HFF-Myc (cell line): Measurements from ENCODE around the gene CCL19.
A peak's percentile ranks its signal among the peaks of the same experiment; 100 is the strongest.

Source experiments
- DNase-seq: peaks from one replicate; pipeline ENCODE4 v3.0.0-alpha.2; 2011; ENCODE audit warnings: low read depth; ENCODE audit errors: extremely low read depth
- H3K4me3 ChIP-seq: replicated peaks from 2 replicates; pipeline ENCODE4 v1.5.1; 2011; ENCODE audit warnings: low read depth, mild to moderate bottlenecking, control low read depth, low read length
- TF ChIP-seq, protein P1 (sequence below): IDR thresholded peaks from 2 replicates; pipeline ENCODE4 v1.5.1; 2012; ENCODE audit warnings: mild to moderate bottlenecking, low read depth, low read length, control low read depth; ENCODE audit errors: missing control alignments

The CCL19 gene

DNA sequence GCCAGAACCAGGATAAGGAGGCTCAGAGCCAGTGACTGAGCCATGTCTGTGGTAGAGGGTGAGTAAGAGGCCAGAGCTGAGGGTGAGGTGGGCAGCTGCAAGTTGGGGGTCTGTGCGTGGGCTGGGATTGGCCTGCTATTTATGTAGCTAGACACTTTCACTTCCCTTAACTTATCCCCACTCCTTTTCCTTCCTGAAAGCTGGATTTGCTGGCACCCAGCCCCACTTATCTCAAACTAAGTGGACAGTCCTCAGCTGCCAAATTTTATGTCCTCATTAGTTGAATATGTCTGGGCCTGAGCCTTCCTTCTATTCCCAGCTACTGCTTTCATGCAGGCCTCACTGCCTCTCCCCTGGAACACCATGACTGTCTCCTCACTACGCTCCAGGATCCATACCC is 18.9 kb upstream of the CCL19 start, which contains the start of gene CCL21:
Gene CCL21 (minus strand): TSS at position 114 of the 400 bp plus-strand sequence. CDS start 70 bp downstream, at position 44.
- DNase-seq, result no peak
- H3K4me3 ChIP-seq, result no peak within 1 kb of the TSS

DNA sequence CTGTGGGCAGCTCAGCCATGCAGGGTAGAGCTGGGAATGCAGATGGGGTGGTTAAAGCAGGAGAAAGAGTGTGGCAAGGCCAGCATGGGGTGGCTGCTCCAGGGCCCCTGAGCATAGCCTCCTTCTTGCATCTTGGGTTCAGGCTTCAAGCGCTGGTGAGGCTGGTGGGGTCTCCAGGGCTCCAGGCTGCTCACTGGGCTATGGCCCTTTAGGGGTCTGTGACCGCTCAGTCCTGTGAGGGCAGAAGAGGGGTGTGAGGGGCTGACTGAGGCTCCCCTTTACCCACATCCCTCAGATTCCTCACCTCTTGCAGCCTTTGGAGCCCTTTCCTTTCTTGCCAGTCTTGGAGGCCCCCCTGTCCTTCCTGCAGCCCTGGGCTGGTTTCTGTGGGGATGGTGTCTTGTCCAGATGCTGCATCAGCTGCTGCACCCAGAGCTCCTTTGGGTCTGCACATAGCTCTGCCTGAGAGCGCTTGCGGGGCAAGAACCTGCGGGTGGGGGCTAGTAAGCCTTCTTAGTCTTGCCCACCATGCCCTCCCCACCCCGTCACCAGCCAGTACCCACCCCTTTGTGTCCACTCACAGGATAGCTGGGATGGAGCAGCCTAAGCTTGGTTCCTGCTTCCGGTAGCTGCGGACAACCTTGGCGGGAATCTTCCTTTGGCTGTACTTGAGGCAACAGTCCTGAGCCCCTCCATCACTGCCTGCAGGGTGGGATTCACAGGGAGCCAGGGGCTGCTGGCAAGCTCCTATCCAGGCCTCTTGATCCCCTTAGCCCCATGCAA is 18.3 kb upstream of the CCL19 start:
- H3K4me3 ChIP-seq, result no peak overlapping the region
- no peak for DNase-seq
- TF ChIP-seq, protein P1, sequence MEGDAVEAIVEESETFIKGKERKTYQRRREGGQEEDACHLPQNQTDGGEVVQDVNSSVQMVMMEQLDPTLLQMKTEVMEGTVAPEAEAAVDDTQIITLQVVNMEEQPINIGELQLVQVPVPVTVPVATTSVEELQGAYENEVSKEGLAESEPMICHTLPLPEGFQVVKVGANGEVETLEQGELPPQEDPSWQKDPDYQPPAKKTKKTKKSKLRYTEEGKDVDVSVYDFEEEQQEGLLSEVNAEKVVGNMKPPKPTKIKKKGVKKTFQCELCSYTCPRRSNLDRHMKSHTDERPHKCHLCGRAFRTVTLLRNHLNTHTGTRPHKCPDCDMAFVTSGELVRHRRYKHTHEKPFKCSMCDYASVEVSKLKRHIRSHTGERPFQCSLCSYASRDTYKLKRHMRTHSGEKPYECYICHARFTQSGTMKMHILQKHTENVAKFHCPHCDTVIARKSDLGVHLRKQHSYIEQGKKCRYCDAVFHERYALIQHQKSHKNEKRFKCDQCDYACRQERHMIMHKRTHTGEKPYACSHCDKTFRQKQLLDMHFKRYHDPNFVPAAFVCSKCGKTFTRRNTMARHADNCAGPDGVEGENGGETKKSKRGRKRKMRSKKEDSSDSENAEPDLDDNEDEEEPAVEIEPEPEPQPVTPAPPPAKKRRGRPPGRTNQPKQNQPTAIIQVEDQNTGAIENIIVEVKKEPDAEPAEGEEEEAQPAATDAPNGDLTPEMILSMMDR, result no peak

More for the DNA sequence above, 18.9 kb upstream of the CCL19 start, which contains the start of gene CCL21:
- TF ChIP-seq, protein P1, result no peak

DNA sequence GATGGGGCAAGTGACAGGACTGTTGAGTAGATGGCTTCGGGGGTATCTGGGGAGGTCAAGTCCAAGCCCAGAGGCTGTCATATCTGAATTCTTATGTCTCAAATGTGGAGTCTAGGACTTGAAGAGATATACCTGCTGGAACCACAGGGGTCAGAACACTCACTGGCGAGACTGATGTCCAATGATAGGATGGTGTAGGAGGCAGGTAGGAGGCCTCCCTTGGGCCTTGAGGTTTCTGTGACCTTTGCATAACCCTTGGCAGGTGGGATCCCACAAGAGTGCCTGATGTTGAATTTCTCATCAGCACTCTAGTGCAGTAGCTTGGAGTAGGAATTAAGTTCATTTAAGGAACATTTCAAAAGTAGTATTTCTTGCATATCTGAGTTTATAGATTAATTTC is 16.1 kb upstream of the CCL19 start:
- no peak overlapping the region for H3K4me3 ChIP-seq
- TF ChIP-seq, protein P1, result no peak
- DNase-seq, result no peak

DNA sequence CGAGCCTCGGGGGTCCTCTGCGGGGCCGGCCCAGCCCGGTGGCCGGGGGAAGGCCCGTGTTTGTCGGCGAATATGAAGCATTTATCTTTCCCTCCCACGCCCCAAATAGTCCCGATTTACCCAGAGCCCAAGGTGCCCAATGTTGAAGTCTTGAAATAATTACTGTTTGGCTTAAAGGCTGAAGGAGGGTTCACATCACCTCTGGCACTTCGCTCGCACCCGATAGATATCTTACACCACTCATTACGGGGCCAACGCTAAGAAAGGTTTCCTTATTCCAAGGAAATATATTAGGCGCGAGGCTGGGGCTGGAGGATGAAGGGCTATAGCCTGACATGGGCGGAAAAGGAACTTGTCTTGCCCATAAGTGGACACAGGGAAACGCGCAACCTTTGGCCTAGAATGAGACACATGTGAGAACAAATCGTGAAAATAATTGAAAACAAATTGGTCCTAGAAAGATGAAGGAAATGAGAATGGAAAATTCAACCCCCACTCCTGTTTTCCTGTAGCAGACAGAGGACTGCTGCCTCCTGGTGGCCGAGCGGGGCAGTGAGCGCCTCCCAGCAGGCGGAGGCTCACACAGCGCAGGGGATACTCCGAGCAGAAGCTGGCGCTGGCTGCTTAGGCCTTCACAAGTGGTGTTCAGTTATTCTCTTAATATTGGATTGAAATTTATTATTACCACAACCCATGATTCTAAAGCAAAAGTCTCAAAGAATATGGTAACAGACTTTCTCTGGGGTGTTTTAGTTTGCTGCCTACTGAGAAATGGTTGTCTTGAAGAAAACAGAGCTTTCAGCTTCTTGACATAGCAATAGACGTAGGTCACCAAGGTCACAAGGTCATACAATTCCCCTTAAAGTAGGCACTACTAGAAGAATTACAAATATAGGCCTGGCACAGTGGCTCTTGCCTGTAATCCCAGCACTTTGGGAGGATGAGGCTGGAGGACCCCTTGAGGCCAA is 11.0 kb upstream of the CCL19 start:
- H3K4me3 ChIP-seq, result peak overlapping the region; percentile 45
- DNase-seq, result peak; percentile 77
- TF ChIP-seq, protein P1, result peak; percentile 100

DNA sequence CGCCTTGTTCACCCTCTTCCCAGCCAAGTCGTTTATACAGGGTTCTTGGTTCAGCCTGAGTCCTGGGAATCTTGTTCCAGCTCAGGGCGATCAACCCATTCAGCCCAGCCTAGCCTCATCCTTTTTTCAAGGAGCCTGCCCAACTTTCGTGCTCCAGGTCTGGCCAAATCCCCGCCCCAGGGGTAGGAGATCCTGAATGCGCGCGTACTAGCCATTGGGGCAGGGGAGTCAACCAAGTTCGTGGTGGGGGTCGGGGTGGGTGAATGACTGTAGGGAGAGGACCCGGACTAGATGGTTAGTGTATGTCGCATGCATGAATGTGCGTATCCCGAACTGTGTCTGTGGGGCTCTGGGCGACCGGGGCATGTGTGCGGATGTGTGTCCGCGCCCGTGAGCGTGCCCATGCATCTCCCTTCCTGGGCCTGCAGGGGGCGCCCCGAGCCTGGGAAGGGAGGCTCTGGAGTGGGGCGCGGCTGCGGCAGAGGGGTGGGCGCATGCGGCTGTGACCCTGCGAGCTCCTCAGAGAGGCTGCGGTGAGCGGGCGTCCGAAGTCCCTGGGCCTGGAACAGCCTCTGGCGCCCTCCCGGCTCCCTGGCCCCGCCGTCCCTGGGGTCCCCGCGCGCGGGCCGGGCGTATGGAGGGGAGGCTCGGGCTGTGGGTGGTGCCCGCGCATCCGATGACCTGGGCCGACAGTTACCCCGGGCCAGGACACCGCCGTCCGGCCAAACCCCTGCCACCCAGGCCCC is 10.1 kb upstream of the CCL19 start:
- no peak for DNase-seq
- TF ChIP-seq, protein P1, result peak; percentile 82
- H3K4me3 ChIP-seq, result peak overlapping the region; percentile 45

DNA sequence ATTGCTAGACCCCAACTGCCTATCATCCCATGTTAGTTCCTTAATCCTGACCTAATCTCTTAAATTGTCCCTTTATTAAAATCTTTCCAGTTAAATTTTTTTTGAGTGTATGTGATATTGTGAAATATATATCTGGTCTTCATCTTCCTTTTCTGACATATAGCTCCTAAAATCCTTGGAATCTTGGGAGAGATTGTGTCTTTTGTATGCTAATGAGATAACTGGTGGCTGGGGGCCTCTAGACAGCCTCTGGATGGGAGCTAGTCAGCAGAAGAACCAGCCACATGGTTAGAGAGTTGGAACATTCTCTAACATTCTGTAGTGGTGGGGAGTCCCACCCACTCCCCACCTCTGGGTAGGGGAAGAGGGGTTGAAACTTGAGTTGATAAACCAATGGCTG is 3.7 kb upstream of the CCL19 start:
- TF ChIP-seq, protein P1, result no peak
- no peak overlapping the region for H3K4me3 ChIP-seq
- no peak for DNase-seq
